B cell (primary cell): ENCODE results near the gene STRA8. TPM values are rescaled to one million over a fixed set of nuclear protein-coding genes. Genes with fewer than 3 reads are reported as not detected.

Experiments
- ATAC-seq: fragments of 200-7000 bp; cut with Tn5 transposase; one replicate; pipeline ENCODE4 v1.10.0; 2021; ENCODE audit warnings: low read depth, mild to moderate bottlenecking, moderate number of reproducible peaks, moderate library complexity
- CTCF ChIA-PET: fragments of 350-600 bp; sonication (Branson Sonifier 250); formaldehyde crosslinking; loops from one replicate; lab custom pipeline; 2021; ENCODE audit warnings: antibody characterized with exemption, inconsistent platforms; lab: Charles Lee
- POLR2A ChIA-PET: fragments of 350-600 bp; sonication (Branson Sonifier 250); formaldehyde crosslinking; loops from one replicate; lab custom pipeline; 2021; ENCODE audit warnings: antibody characterized with exemption; lab: Charles Lee
- DNase-seq: peaks from one replicate; pipeline ENCODE4 v3.0.0; 2013
- H2AFZ ChIP-seq: 2 replicates; pipeline ENCODE4 v1.6.1; 2012; ENCODE audit warnings: mild to moderate bottlenecking, low read depth, low read length; ENCODE audit not compliant: insufficient read depth, poor library complexity, severe bottlenecking
- H3K27ac ChIP-seq, 2 donors: 1 replicate in 1 of 2; 2 replicates in 1 of 2; pipeline ENCODE4 v1.5.1; 2012 to 2013; ENCODE audit warnings: low read length in 2 of 2, mild to moderate bottlenecking in 2 of 2, moderate library complexity in 1 of 2
- H3K27me3 ChIP-seq, 4 experiments: fragments of 200-600 bp in 1 of 4; sonication (generic) in 1 of 4; replicated peaks in 1 of 4; 1 replicate in 2 of 4; 2 replicates in 2 of 4; pipeline versions ENCODE4 v1.6.1 to v1.7.0; 2013 to 2016; ENCODE audit warnings: low read length in 3 of 4, mild to moderate bottlenecking in 2 of 4, mixed read lengths in 1 of 4, moderate library complexity in 1 of 4; ENCODE audit not compliant: insufficient read depth in 4 of 4, control insufficient read depth in 3 of 4; ENCODE audit errors: control extremely low read depth in 1 of 4
- H3K36me3 ChIP-seq, 2 experiments: replicated peaks in 1 of 2; 1 replicate in 1 of 2; 2 replicates in 1 of 2; pipeline versions ENCODE4 v1.6.1 to v1.7.1; 2013; ENCODE audit warnings: low read length in 1 of 2; ENCODE audit not compliant: insufficient read depth in 2 of 2, control insufficient read depth in 1 of 2; ENCODE audit errors: control extremely low read depth in 1 of 2, extremely low read depth in 1 of 2
- H3K4me1 ChIP-seq, 2 donors: fragments of 200-600 bp in 1 of 2; sonication (generic) in 1 of 2; 1 replicate in 1 of 2; 2 replicates in 1 of 2; pipeline versions ENCODE4 v1.5.1 to v1.6.1; 2013 to 2017; ENCODE audit warnings: low read length in 2 of 2; ENCODE audit not compliant: control insufficient read depth in 2 of 2, insufficient read depth in 2 of 2
- H3K4me2 ChIP-seq: replicated peaks from 2 replicates; pipeline ENCODE3; 2012; ENCODE audit warnings: mild to moderate bottlenecking, low read depth, low read length; ENCODE audit not compliant: poor library complexity, severe bottlenecking
- H3K4me3 ChIP-seq, 5 experiments: fragments of 200-600 bp in 1 of 5; sonication (generic) in 1 of 5; 1 replicate in 3 of 5; 2 replicates in 2 of 5; pipeline versions ENCODE4 v1.5.1 to v1.7.0; 2011 to 2016; ENCODE audit warnings: low read length in 4 of 5, mild to moderate bottlenecking in 4 of 5, low read depth in 2 of 5, control low read depth in 1 of 5, moderate library complexity in 1 of 5; ENCODE audit not compliant: insufficient read depth in 1 of 5; ENCODE audit errors: control extremely low read depth in 1 of 5, extremely low read depth in 1 of 5
- H3K79me2 ChIP-seq: fragments of 200-600 bp; sonication (generic); one replicate; pipeline ENCODE4 v1.6.0; 2016; ENCODE audit warnings: low read length; ENCODE audit not compliant: control insufficient read depth, insufficient read depth
- H3K9ac ChIP-seq: fragments of 200-600 bp; sonication (generic); 2 replicates; pipeline ENCODE4 v1.6.1; 2017; ENCODE audit warnings: mild to moderate bottlenecking, low read length, moderate library complexity
- H3K9me3 ChIP-seq, 3 donors: one replicate each; pipeline versions ENCODE4 v1.6.1 to v1.7.1; 2013; ENCODE audit warnings: low read length in 2 of 3; ENCODE audit not compliant: control insufficient read depth in 2 of 3, insufficient read depth in 1 of 3; ENCODE audit errors: control extremely low read depth in 1 of 3
- H4K20me1 ChIP-seq: 2 replicates; pipeline ENCODE4 v1.6.0; 2012; ENCODE audit warnings: mild to moderate bottlenecking, low read length; ENCODE audit not compliant: insufficient read depth, control insufficient read depth, poor library complexity, severe bottlenecking
- H3K27ac Mint-ChIP-seq: one replicate; pipeline ENCODE4 v1.8.0; 2021; ENCODE audit warnings: mixed read lengths
- H3K27me3 Mint-ChIP-seq: one replicate; pipeline ENCODE4 v1.8.0; 2021; ENCODE audit warnings: mixed read lengths
- H3K4me1 Mint-ChIP-seq: one replicate; pipeline ENCODE4 v1.8.0; 2021; ENCODE audit warnings: mixed read lengths
- H3K4me3 Mint-ChIP-seq: one replicate; pipeline ENCODE4 v1.8.0; 2021; ENCODE audit warnings: mixed read lengths
- H3K9me3 Mint-ChIP-seq: one replicate; pipeline ENCODE4 v1.8.0; 2022; ENCODE audit warnings: mixed read lengths; ENCODE audit not compliant: insufficient read depth
- CTCF ChIP-seq: fragments of 200-600 bp; IDR thresholded peaks from one replicate; pipeline ENCODE4 v1.8.0; 2022; ENCODE audit warnings: antibody characterized with exemption, mild to moderate bottlenecking
- EZH2 ChIP-seq: IDR thresholded peaks from 2 replicates; pipeline ENCODE4 v1.6.1; 2012; ENCODE audit warnings: borderline replicate concordance, low read depth, mild to moderate bottlenecking, moderate library complexity, low read length; ENCODE audit not compliant: insufficient read depth, poor library complexity, severe bottlenecking
- WGBS: methylation state at CpG from one replicate; pipeline ENCODE4 v1.1.5; 2013; ENCODE audit warnings: missing lambda C conversion rate; ENCODE audit not compliant: insufficient coverage; 5-methylcytosine and 5-hydroxymethylcytosine counted together
- intact Hi-C: fragments of 100-400 bp; cut with micrococcal nuclease; formaldehyde crosslinking; loops from one replicate; pipeline ENCODE4 v1.10.0; 2022
- polyA plus RNA-seq: library from polyadenylated mRNA; depleted of rRNA; stranded (reverse); fragments of >200 nt; gene quantifications from 2 replicates; pipeline ENCODE4 v1.2.3, GENCODE V29; 2012
- total RNA-seq, 2 donors: library from RNA; stranded (reverse); fragments of 120-200 nt in 1 of 2; gene quantifications; 1 replicate in 1 of 2; 2 replicates in 1 of 2; pipeline versions ENCODE4 v1.2.3 to v1.2.4, GENCODE V29; 2013 to 2022

STRA8 gene
- total and polyA plus RNA-seq, 2 donors (not counting 1 experiment from before 2014, with no cell fraction given) = not detected

DNA sequence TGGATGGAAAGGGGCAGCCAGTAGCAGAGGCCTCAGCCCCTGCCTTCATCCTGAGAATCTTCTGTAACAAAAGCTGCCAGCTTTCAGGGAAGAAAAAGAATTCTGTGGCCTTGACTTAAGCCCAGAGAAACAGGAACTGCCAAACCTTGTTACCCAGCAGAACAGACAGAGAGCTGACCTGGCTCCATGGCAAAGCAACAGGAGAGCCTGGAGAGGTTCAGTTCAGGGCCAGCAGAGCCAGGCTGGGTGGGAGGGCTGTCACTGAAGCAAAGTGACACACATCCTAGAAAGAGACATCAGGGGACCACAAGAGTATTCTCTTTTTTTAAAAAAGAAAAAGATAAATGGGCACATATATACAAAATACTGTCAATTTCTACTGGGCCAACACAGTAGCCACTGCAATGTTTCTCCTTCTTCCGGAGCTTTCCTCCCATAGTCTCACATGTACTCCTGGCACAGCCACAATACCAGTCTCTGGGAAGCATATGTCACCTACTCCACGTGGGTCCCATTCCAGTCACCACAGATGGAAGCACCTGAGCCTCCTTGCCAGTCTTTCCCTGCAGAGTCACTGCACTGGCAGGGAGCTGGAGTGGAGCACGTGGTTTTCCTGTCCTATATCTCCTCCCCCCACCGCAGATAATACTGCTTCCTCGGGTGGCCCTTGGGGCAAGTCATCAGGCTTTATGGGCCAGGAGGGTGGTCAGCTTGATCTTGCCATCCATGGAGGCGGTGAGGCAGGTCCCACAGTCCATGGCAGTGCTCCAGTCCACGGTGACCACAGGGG, 48.0 kb upstream of the STRA8 start:
- H4K20me1 ChIP-seq = no peaks in the 10 kb centered on the region
- H3K4me3 ChIP-seq = no peak overlapping the region
- Mint-ChIP-seq H3K4me1 (peaks cover 21% of the 10 kb centered on the region), H3K27ac (no peak overlapping the region), H3K27me3 (no peaks in the 10 kb centered on the region), H3K9me3 (peaks cover 12% of the 10 kb centered on the region), H3K4me3 (no peak overlapping the region)
- H3K4me1 ChIP-seq = peaks cover 9 to 16% of the 10 kb centered on the region in 2 donors
- POLR2A ChIA-PET = interaction anchor here (0.7 to 1.5 kb wide), 3 partner anchors 16 to 200 kb away, joined by 3 to 4 read pairs (median 3); partner anchors contain the start of genes AGBL3, CYREN and WDR91
- no peak overlapping the region for H2AFZ ChIP-seq
- H3K27ac ChIP-seq = no peak overlapping the region
- CTCF ChIA-PET = interaction anchor here (0.7 kb wide), 1 partner anchor 15 kb away, joined by 3 read pairs; no protein-coding TSS in a partner anchor
- DNase-seq (no peak), ATAC-seq (no peak)
- H3K36me3 ChIP-seq = peaks cover 0 to 64% of the 10 kb centered on the region in 2 experiments
- 64% methylated on average over 7 of the region's 7 CpGs for whole genome bisulfite sequencing
- intact Hi-C loops = loop anchor here (2.0 kb wide), 1 partner anchor 25 kb away; the partner anchor contains the start of gene WDR91
- TF ChIP-seq EZH2 (no peak), CTCF (no peak)
- no peaks in the 10 kb centered on the region for H3K27me3 ChIP-seq
- peaks cover 1 to 25% (median 23%) of the 10 kb centered on the region in 3 donors for H3K9me3 ChIP-seq
- no peaks in the 10 kb centered on the region for H3K79me2 ChIP-seq
- H3K4me2 ChIP-seq = no peak overlapping the region
- no peak overlapping the region for H3K9ac ChIP-seq

DNA sequence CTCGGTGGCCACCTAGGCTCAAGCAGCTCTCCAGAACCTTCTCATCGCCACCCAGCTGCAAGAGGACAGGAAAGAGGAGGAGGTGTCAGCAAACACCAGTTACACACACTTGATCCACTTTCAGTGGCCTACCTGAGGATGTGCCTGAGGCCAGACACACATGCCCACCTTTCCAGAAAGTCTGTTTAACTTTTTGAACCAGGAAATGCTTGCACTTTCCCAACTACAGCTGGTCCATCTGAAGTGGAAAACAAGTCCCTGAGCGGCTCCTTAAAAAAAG, 47.4 kb upstream of the STRA8 start:
- 89% methylated on average over 2 of the region's 3 CpGs for WGBS

More for the DNA sequence above, 47.4 kb upstream of the STRA8 start:
- ATAC-seq (no peak), DNase-seq (no peak)
- H3K79me2 ChIP-seq = no peaks in the 10 kb centered on the region
- H3K4me3 Mint-ChIP-seq = no peak overlapping the region
- H3K27ac Mint-ChIP-seq = no peak overlapping the region
- H3K4me1 ChIP-seq = peaks cover 9 to 16% of the 10 kb centered on the region in 2 donors
- no peak overlapping the region for H3K27ac ChIP-seq
- no peak overlapping the region for H3K4me3 ChIP-seq
- peaks cover 0 to 25% (median 18%) of the 10 kb centered on the region in 3 donors for H3K9me3 ChIP-seq
- intact Hi-C loops = loop anchor here (2.0 kb wide), 1 partner anchor 25 kb away; the partner anchor contains the start of gene WDR91
- peaks cover 0 to 64% of the 10 kb centered on the region in 2 experiments for H3K36me3 ChIP-seq
- no peaks in the 10 kb centered on the region for H3K27me3 Mint-ChIP-seq
- H3K4me1 Mint-ChIP-seq = peaks cover 21% of the 10 kb centered on the region
- TF ChIP-seq EZH2 = no peak
- no peak for TF ChIP-seq CTCF
- H3K4me2 ChIP-seq = no peak overlapping the region
- H4K20me1 ChIP-seq = no peaks in the 10 kb centered on the region
- ChIA-PET CTCF (interaction anchor here (0.7 to 4.1 kb wide), 2 partner anchors 14 to 16 kb away, joined by 3 to 20 read pairs; partner anchors contain the start of gene CYREN), POLR2A (interaction anchor here (1.0 to 1.5 kb wide), 2 partner anchors 16 to 200 kb away, joined by 3 to 4 read pairs; partner anchors contain the start of genes AGBL3 and CYREN)
- peaks cover 9% of the 10 kb centered on the region for H3K9me3 Mint-ChIP-seq
- no peaks in the 10 kb centered on the region for H3K27me3 ChIP-seq
- no peak overlapping the region for H2AFZ ChIP-seq
- H3K9ac ChIP-seq = no peak overlapping the region
